K562 (cell line): Measurements from ENCODE around the gene WIPF3. TPM values are rescaled to one million over a fixed set of nuclear protein-coding genes. Genes with fewer than 3 reads are reported as not detected.

Experiments used
- ATAC-seq: fragments of 200-7000 bp; cut with Tn5 transposase; 3 replicates; pipeline ENCODE4 v1.9.1; 2020; ENCODE audit warnings: moderate library complexity
- BruUV-seq: library from RNA; stranded (reverse); fragments of 400-500 nt; replicated peaks from 2 replicates; lab custom pipeline; 2021; lab: Mats Ljungman, UMichigan
- CTCF ChIA-PET: fragments of 300-600 bp; formaldehyde crosslinking; extraction: SDS; loops from one replicate; lab custom pipeline; 2021; ENCODE audit warnings: low intra/inter-chr PET ratio; lab: Yijun Ruan, JAX
- POLR2A ChIA-PET: fragments of 300-600, 350-650 bp; sonication (Branson Sonifier 250); formaldehyde crosslinking; extraction: SDS; loops from one replicate; lab custom pipeline; 2021; ENCODE audit warnings: antibody characterized with exemption, inconsistent platforms; lab: Yijun Ruan, JAX
- DNase-seq, 4 experiments: peaks; one replicate each; pipeline versions ENCODE4 v3.0.0 to v3.0.0-alpha.2; 2011 to 2018; ENCODE audit warnings: low spot score in 3 of 4, mixed read lengths in 3 of 4; ENCODE audit errors: extremely low read depth in 1 of 4
- FAIRE-seq: peaks from 2 replicates; lab custom pipeline; 2011; peaks lifted over from hg19 to GRCh38; lab: Jason Lieb, UNC
- H2AFZ ChIP-seq: 2 replicates; pipeline ENCODE4 v1.6.0; 2011; ENCODE audit warnings: low read depth, low read length, control low read depth, inconsistent platforms
- H3K27ac ChIP-seq: fragments of 200-600 bp; 3 replicates; pipeline ENCODE4 v1.8.0; 2011; ENCODE audit warnings: low read depth, mild to moderate bottlenecking, control low read depth, inconsistent platforms, low read length, moderate library complexity, mixed read lengths; ENCODE audit errors: extremely low read depth
- H3K27me3 ChIP-seq, 2 experiments: fragments of 300-600 bp in 1 of 2; 2 replicates in 1 of 2; 3 replicates in 1 of 2; pipeline versions ENCODE4 v1.6.0 to v1.8.0; 2011; ENCODE audit warnings: inconsistent platforms in 2 of 2, low read length in 2 of 2, mild to moderate bottlenecking in 1 of 2, mixed read lengths in 1 of 2, moderate library complexity in 1 of 2; ENCODE audit not compliant: control insufficient read depth in 2 of 2, insufficient read depth in 2 of 2
- H3K36me3 ChIP-seq: fragments of 300-600 bp; 3 replicates; pipeline ENCODE4 v1.8.0; 2011; ENCODE audit warnings: mild to moderate bottlenecking, low read length, inconsistent platforms; ENCODE audit not compliant: control insufficient read depth, insufficient read depth
- H3K4me1 ChIP-seq, 2 experiments: fragments of 200-600 bp in 1 of 2; replicated peaks in 1 of 2; 2 replicates in 1 of 2; 3 replicates in 1 of 2; pipeline versions ENCODE4 v1.5.1 to v1.8.0; 2011; ENCODE audit warnings: inconsistent platforms in 2 of 2, low read length in 2 of 2, mild to moderate bottlenecking in 1 of 2, mixed read lengths in 1 of 2, moderate library complexity in 1 of 2; ENCODE audit not compliant: control insufficient read depth in 2 of 2, insufficient read depth in 2 of 2
- H3K4me2 ChIP-seq: 2 replicates; pipeline ENCODE4 v1.6.1; 2011; ENCODE audit warnings: low read length, control low read depth, inconsistent platforms, mixed read lengths; ENCODE audit not compliant: insufficient read depth
- H3K4me3 ChIP-seq: fragments of 200-600 bp; sonication (generic), shearing (Covaris generic); 2 replicates; pipeline ENCODE4 v1.5.1; 2016; ENCODE audit warnings: control low read depth, inconsistent platforms
- H3K79me2 ChIP-seq: fragments of 200-600 bp; 3 replicates; pipeline ENCODE4 v1.8.0; 2011; ENCODE audit warnings: low read length, inconsistent platforms; ENCODE audit not compliant: control insufficient read depth, insufficient read depth
- H3K9ac ChIP-seq, 2 experiments: 2 replicates each; pipeline versions ENCODE4 v1.6.0 to v1.6.1; 2011; ENCODE audit warnings: low read depth in 2 of 2, low read length in 2 of 2, control low read depth in 1 of 2, inconsistent platforms in 1 of 2, mild to moderate bottlenecking in 1 of 2, mixed read lengths in 1 of 2; ENCODE audit not compliant: insufficient read depth in 1 of 2
- H3K9me1 ChIP-seq: one replicate; pipeline ENCODE4 v1.6.0; 2011; ENCODE audit warnings: inconsistent platforms, mild to moderate bottlenecking, low read length, moderate library complexity; ENCODE audit not compliant: control insufficient read depth, insufficient read depth
- H3K9me3 ChIP-seq: replicated peaks from 2 replicates; pipeline ENCODE4 v1.5.1; 2011; ENCODE audit warnings: low read depth, low read length, inconsistent platforms; ENCODE audit not compliant: control insufficient read depth, insufficient read depth
- H4K20me1 ChIP-seq: replicated peaks from 2 replicates; pipeline ENCODE4 v1.6.1; 2011; ENCODE audit warnings: low read length, inconsistent platforms, mixed read lengths; ENCODE audit not compliant: control insufficient read depth, insufficient read depth
- CEBPG ChIP-seq, 3 experiments: fragments of 200-800 bp in 1 of 3; sonication (Bioruptor generic) in 1 of 3; sonication (generic) in 1 of 3; formaldehyde crosslinking in 1 of 3; IDR thresholded peaks in 2 of 3; conservative IDR thresholded peaks in 1 of 3; 2 replicates each; pipeline versions ENCODE4 v1.6.1 to v1.8.0; 2016 to 2022; ENCODE audit warnings: missing compliant biosample characterization in 2 of 3, missing genetic modification characterization in 2 of 3, mild to moderate bottlenecking in 1 of 3, missing genetic modification reagents in 1 of 3
- FOXK1 ChIP-seq: sonication (generic); formaldehyde crosslinking; IDR thresholded peaks from 2 replicates; pipeline ENCODE4 v1.8.0; 2022; ENCODE audit warnings: missing genetic modification reagents, mild to moderate bottlenecking, borderline replicate concordance
- GTF2F1 ChIP-seq: IDR thresholded peaks from 2 replicates; pipeline ENCODE4 v1.6.1; 2011; ENCODE audit warnings: low read depth, low read length, improper control_type of control experiment
- KDM4B ChIP-seq, 2 experiments: fragments of 450-650 bp in 1 of 2; sonication (generic) in 1 of 2; IDR thresholded peaks; 2 replicates each; pipeline ENCODE4 v1.6.1; 2016 to 2017; ENCODE audit warnings: borderline replicate concordance in 2 of 2, antibody characterized with exemption in 1 of 2, low read depth in 1 of 2, mild to moderate bottlenecking in 1 of 2
- SMAD4 ChIP-seq: fragments of 250-450 bp; sonication (Bioruptor Pico); conservative IDR thresholded peaks from 2 replicates; pipeline ENCODE4 v1.8.0; 2021; ENCODE audit warnings: inconsistent platforms, mild to moderate bottlenecking, moderate library complexity
- ZNF79 ChIP-seq: fragments of 250-450 bp; sonication (Bioruptor Pico); IDR thresholded peaks from 2 replicates; pipeline ENCODE4 v1.4.0; 2020; ENCODE audit warnings: low read depth, mild to moderate bottlenecking, moderate library complexity
- WGBS: fragments of 100-300 bp; shearing (Covaris generic); methylation state at CpG from one replicate; pipeline ENCODE4 v1.1.6; 2016; ENCODE audit warnings: low coverage, mixed read lengths; ENCODE audit not compliant: insufficient coverage; ENCODE audit errors: missing lambda C conversion rate; 5-methylcytosine and 5-hydroxymethylcytosine counted together
- in situ Hi-C: fragments of 300-500 bp; cut with MboI; formaldehyde crosslinking; loops from 4 replicates; pipeline ENCODE4 v1.15.0; 2018; ENCODE audit warnings: inconsistent platforms, mixed read lengths
- intact Hi-C: fragments of 100-400 bp; cut with micrococcal nuclease; formaldehyde crosslinking; loops from 2 replicates; pipeline ENCODE4 v1.14.2; 2022
- polyA plus RNA-seq, 8 experiments: library from polyadenylated mRNA; depleted of rRNA in 4 of 8; stranded (reverse) in 5 of 8; unstranded in 3 of 8; fragments of >200 nt; fragmentation: Nextera tagmentation in 2 of 8; fragmentation: Illumina TruSeq in 1 of 8; extraction: Ambion mirVana in 2 of 8; extraction: Trizol in 1 of 8; gene quantifications; 2 replicates each; pipeline versions ENCODE4 v1.2.1 to v1.2.3, GENCODE V29; 2011 to 2014; ENCODE audit warnings: inconsistent platforms in 1 of 8, missing spikeins in 1 of 8
- total RNA-seq, 7 experiments: library from RNA; depleted of rRNA in 6 of 7; stranded (reverse); fragments of >200 nt in 6 of 7; fragmentation: Illumina TruSeq in 2 of 7; extraction: Trizol in 2 of 7; gene quantifications; 2 replicates each; pipeline versions ENCODE4 v1.2.1 to v1.2.3, GENCODE V29; 2011 to 2021; ENCODE audit warnings: low replicate concordance in 1 of 7
- TF ChIP-seq, protein P1 (sequence below): fragments of 250-450 bp; sonication (Bioruptor Pico); IDR thresholded peaks from 2 replicates; pipeline ENCODE4 v1.8.0; 2022; ENCODE audit warnings: moderate library complexity, mild to moderate bottlenecking, inconsistent platforms

Gene WIPF3
- total and polyA plus RNA-seq, 9 of the 15 experiments (the other 6 are each of a cell fraction or from before 2014, with no cell fraction given): 0.18 to 3.2 (median 1.7) TPM

DNA sequence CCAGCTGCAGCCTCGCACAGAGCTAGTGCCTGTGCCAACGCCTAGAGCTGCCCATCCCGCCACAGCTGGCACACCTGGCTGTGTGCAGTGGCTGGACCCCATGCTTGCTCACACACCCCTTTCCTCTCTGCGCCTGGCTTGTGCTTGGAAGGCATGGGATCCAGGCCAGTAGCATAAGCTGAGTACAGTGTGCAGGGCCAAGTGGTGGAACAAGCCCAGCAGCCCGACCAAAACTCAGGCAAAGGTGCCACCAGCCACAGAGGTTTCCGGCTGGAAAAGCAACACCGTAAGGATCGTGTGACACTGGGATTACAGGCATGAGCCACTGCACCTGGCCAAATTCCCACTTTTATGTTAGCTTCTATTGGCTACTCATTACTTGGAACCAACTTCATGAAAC, 144.9 kb downstream of the WIPF3 start (continued):
- no peak for TF ChIP-seq SMAD4 (CRISPR knock-in tag)
- TF ChIP-seq GTF2F1: no peak
- TF ChIP-seq ZNF79 (CRISPR knock-in tag): no peak
- TF ChIP-seq FOXK1 (CRISPR knock-in tag): no peak
- TF ChIP-seq, protein P1, sequence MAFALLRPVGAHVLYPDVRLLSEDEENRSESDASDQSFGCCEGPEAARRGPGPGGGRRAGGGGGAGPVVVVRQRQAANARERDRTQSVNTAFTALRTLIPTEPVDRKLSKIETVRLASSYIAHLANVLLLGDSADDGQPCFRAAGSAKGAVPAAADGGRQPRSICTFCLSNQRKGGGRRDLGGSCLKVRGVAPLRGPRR (CRISPR knock-in tag): no peak
- TF ChIP-seq, all 486 proteins: peak for 0

DNA sequence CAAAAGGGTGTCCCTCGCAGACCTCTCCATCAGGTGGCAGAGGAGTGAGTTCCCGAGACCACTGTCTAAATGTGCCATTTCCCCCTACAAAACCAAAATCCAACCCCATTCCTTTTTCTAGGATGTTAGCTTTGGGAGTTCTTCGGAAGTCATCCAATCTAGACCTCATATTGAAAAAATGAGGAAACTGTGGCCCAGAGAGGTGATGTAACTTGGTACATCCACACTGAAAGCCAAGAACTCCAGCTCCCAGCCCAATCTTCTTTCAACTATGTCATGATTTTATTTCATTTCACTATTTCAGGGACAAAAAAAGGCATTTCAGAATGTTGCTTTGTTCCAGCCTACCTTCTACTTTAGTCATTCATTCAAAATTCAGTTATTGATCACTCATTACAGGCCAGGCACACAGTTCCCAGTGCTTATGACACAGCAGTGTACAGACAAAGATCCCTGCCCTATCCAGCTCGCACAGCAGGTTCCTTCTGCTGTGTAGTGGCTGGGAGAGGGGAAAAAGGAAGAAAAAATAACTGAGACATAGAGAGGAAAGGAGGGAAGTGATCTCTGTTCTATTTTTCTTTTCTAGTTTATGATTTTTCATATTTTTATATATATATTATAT, 147.5 kb downstream of the WIPF3 start:
- FAIRE-seq: no peak
- BruUV-seq: no TSS peak
- Histone ChIP-seq H3K27ac (no peak overlapping the region), H3K9ac (no peak overlapping the region), H3K9me3 (0 out of 2 replicates have a peak, but pooled peaks cover 1% of the 10 kb centered on the region), H3K4me1 (no peaks in the 10 kb centered on the region), H2AFZ (no peak overlapping the region), H3K9me1 (no peaks in the 10 kb centered on the region), H3K4me2 (no peak overlapping the region), H4K20me1 (no peaks in the 10 kb centered on the region), H3K79me2 (no peaks in the 10 kb centered on the region), H3K36me3 (no peaks in the 10 kb centered on the region), H3K27me3 (peaks cover 13 to 40% of the 10 kb centered on the region in 2 experiments), H3K4me3 (no peak overlapping the region)
- intact Hi-C loops: no loop called here
- WGBS: 3% methylated on average over 3 of the region's 4 CpGs
- CTCF ChIA-PET: no interaction called here
- POLR2A ChIA-PET: interaction anchor here (0.7 to 0.9 kb wide), 2 partner anchors 317 to 711 kb away, joined by 3 read pairs; no protein-coding TSS in a partner anchor
- in situ Hi-C loops: no loop called here
- no peak for TF ChIP-seq CEBPG (CRISPR knock-in tag; IDR thresholded peaks at IDR 0.05)
- peak in 1 of 2 experiments; percentile 54; a peak in 1 of 4 replicates for TF ChIP-seq CEBPG (tag; conservative IDR thresholded peaks at IDR 0.05 in 1 of 2, IDR thresholded peaks at IDR 0.05 in 1 of 2)
- TF ChIP-seq KDM4B (IDR thresholded peaks at IDR 0.05; ENCODE audit: borderline replicate concordance in 2 of 2, low read depth in 1 of 2): no peak
- peak; percentile 54; the same call in 1 of the 3 replicates for ATAC-seq
- no peak for DNase-seq
